A549 (cell line): ENCODE measurements around the gene BEND6.

Experiments
- CTCF ChIP-seq: fragments of >200 bp; sonication (Bioruptor Twin); formaldehyde crosslinking; IDR thresholded peaks from 3 replicates; pipeline ENCODE4 v1.5.1; 2016
- ESRRA ChIP-seq: fragments of 150-350 bp; IDR thresholded peaks from 2 replicates; pipeline ENCODE4 v1.6.1; 2014; ENCODE audit warnings: mild to moderate bottlenecking, low read length, borderline replicate concordance
- KDM5A ChIP-seq: fragments of 200-600 bp; sonication (generic); IDR thresholded peaks from 2 replicates; pipeline ENCODE4 v1.6.1; 2016; ENCODE audit warnings: antibody characterized with exemption, mild to moderate bottlenecking
- MAX ChIP-seq: IDR thresholded peaks from 2 replicates; pipeline ENCODE4 v1.6.1; 2012
- PBX3 ChIP-seq: IDR thresholded peaks from 2 replicates; pipeline ENCODE4 v1.6.1; 2012
- POLR2A ChIP-seq: IDR thresholded peaks from 2 replicates; pipeline ENCODE4 v1.6.1; 2012; ENCODE audit warnings: mild to moderate bottlenecking, low read length
- POLR2AphosphoS2 ChIP-seq: conservative IDR thresholded peaks from 2 replicates; pipeline ENCODE4 v1.6.1; 2012; ENCODE audit warnings: low read length, improper control_type of control experiment, inconsistent platforms
- TF ChIP-seq, protein P1 (sequence below): fragments of 200-600 bp; sonication (generic); IDR thresholded peaks from 2 replicates; pipeline ENCODE4 v1.6.1; 2016; ENCODE audit warnings: antibody characterized with exemption, mild to moderate bottlenecking, moderate library complexity

GRCh38 chr6:57004292-57004691, 49.4 kb downstream of the BEND6 start:
- no peak for TF ChIP-seq KDM5A
- TF ChIP-seq MAX = no peak
- TF ChIP-seq POLR2AphosphoS2 = no peak
- TF ChIP-seq CTCF = no peak
- TF ChIP-seq POLR2A = no peak
- TF ChIP-seq ESRRA = no peak
- TF ChIP-seq, protein P1, sequence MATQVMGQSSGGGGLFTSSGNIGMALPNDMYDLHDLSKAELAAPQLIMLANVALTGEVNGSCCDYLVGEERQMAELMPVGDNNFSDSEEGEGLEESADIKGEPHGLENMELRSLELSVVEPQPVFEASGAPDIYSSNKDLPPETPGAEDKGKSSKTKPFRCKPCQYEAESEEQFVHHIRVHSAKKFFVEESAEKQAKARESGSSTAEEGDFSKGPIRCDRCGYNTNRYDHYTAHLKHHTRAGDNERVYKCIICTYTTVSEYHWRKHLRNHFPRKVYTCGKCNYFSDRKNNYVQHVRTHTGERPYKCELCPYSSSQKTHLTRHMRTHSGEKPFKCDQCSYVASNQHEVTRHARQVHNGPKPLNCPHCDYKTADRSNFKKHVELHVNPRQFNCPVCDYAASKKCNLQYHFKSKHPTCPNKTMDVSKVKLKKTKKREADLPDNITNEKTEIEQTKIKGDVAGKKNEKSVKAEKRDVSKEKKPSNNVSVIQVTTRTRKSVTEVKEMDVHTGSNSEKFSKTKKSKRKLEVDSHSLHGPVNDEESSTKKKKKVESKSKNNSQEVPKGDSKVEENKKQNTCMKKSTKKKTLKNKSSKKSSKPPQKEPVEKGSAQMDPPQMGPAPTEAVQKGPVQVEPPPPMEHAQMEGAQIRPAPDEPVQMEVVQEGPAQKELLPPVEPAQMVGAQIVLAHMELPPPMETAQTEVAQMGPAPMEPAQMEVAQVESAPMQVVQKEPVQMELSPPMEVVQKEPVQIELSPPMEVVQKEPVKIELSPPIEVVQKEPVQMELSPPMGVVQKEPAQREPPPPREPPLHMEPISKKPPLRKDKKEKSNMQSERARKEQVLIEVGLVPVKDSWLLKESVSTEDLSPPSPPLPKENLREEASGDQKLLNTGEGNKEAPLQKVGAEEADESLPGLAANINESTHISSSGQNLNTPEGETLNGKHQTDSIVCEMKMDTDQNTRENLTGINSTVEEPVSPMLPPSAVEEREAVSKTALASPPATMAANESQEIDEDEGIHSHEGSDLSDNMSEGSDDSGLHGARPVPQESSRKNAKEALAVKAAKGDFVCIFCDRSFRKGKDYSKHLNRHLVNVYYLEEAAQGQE = no peak
- no peak for TF ChIP-seq PBX3
